ENCODE data around the gene SLC6A18.

The SLC6A18 gene

GRCh38 chr5:1294835-1295649 lies 69.9 kb downstream of the SLC6A18 start, which contains the start of gene TERT:
TSS of gene TERT (minus strand) at chr5:1295068. CDS start at chr5:1294989, 79 bp downstream.
- no peak for DNase-seq

- no peak for DNase-seq
Measured at GRCh38 chr5:1295650-1296037, 70.5 kb downstream of the SLC6A18 start.

Measured in amniotic stem cell (primary cell).